Measurements from ENCODE around the gene ADCY5.

DNA sequence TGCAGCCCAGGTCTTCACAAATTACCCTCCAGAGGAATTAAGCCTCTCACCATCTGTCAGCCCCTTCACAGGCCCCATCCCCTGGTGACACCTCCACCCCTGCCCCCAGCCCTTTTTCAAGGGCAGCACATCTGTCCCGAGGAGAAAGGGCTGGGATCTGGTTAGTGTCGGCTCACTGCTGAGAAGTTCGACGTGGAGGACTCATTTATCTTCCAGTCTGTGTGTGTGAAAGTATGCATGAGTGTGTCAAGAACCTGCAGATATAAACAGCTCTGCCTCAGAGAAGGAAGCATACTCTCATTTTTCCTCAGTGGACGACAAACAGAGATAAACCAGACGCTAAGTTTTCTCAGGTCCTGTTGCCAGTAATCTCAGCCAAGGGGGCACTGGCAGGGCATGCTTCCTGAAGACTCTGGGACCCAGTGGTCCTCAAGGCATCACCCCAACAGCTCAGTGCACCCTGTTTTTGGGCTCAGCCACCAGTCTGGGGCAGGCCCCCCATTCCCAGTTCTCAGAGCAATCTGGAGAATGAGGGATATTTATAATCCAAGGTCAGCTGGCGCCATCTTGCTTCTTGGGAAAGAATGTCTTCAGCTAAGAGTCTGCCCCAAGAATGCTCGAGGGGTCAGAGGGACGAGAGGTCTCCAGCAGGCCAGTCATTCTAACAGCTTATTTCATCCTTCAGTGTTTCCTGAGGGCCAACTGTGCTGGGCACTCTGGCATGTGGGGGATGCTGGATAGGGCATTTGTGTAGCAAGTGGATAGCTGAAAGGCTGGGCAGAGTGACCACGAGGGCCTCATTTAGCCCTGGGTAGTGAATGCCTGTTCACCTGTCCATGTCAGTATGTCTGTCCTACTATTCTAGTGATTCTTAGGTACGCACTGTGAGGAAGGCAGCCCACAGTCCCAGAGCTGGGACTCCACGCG, 73.6 kb downstream of the ADCY5 start:
- TF ChIP-seq CTCF (IDR thresholded peaks at IDR 0.05; ENCODE audit: poor library complexity): no peak
- TF ChIP-seq EZH2 (IDR thresholded peaks at IDR 0.05; ENCODE audit: borderline replicate concordance): no peak
- no peak for TF ChIP-seq EZH2phosphoT487 (IDR thresholded peaks at IDR 0.05; ENCODE audit: low read depth, severe bottlenecking, unreplicated experiment)
